Osteocyte (in vitro differentiated cells): ENCODE results near the gene SMTN. TPM values are rescaled to one million over a fixed set of nuclear protein-coding genes. Genes with fewer than 3 reads are reported as not detected.
"Not testable (repeated sequence)": the region's sequence is repeated elsewhere in the genome, so short reads cannot be mapped to it uniquely, and the experiment has no call there.

Experiments
- DNase-seq: peaks from one replicate; pipeline ENCODE4 v3.0.0; 2021; ENCODE audit warnings: mixed read lengths; ENCODE audit not compliant: unreplicated experiment; ENCODE audit errors: extremely low spot score
- H3K27ac Mint-ChIP-seq: one replicate; pipeline ENCODE4 v1.8.0; 2021; ENCODE audit warnings: mild to moderate bottlenecking, mixed read lengths; ENCODE audit not compliant: unreplicated experiment
- H3K27me3 Mint-ChIP-seq: one replicate; pipeline ENCODE4 v1.8.0; 2021; ENCODE audit warnings: mixed read lengths; ENCODE audit not compliant: unreplicated experiment
- H3K36me3 Mint-ChIP-seq: one replicate; pipeline ENCODE4 v1.8.0; 2021; ENCODE audit warnings: mixed read lengths; ENCODE audit not compliant: unreplicated experiment
- H3K4me1 Mint-ChIP-seq: one replicate; pipeline ENCODE4 v1.8.0; 2021; ENCODE audit warnings: mixed read lengths; ENCODE audit not compliant: unreplicated experiment
- H3K4me3 Mint-ChIP-seq: one replicate; pipeline ENCODE4 v1.8.0; 2021; ENCODE audit warnings: mild to moderate bottlenecking, moderate library complexity, mixed read lengths; ENCODE audit not compliant: unreplicated experiment
- H3K9me3 Mint-ChIP-seq: one replicate; pipeline ENCODE4 v1.8.0; 2021; ENCODE audit warnings: mixed read lengths; ENCODE audit not compliant: unreplicated experiment
- total RNA-seq: library from RNA; stranded (reverse); gene quantifications from 2 replicates; pipeline ENCODE4 v1.2.1, GENCODE V29; 2021
- TF ChIP-seq, protein P1 (sequence below): fragments of 200-600 bp; sonication (generic); IDR thresholded peaks from 2 replicates; pipeline ENCODE4 v1.5.0; 2021; ENCODE audit warnings: antibody characterized with exemption, mild to moderate bottlenecking, moderate library complexity

SMTN gene
- total RNA-seq, 1 donor from 2014 or later: 27.2 TPM

DNA sequence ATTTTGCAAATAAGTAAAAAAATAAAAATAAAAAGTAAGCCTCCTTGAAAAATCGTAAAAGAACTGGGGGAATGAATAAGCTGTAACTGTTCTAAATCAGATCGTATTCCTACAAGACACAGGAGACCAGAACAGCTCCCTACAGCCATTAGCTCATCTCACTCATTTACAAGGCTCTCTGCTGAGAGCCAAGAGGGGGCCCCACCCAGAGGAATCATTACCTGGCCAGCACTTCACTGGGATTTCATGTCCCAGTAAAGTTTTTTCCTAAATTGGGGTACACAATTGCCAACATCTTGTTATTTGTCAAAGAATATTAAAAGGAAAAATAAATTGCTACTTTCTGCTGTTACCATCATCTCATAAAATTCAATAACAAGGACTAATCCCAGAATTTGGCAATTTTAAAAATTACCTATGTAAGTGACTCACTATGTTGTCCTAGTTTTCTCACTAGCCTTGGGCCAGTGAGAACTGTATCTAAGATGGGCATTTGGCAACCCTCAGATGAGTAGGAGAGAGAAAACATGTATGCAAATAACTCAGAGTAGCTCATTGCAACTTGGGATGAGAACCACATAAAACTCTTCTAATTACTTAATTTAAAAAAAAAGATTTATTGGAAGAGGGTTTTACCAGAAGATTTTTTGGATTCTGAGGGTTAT is 18.4 kb upstream of the SMTN start:
- peaks cover 3% of the 10 kb centered on the region for H3K27me3 Mint-ChIP-seq
- no peak for DNase-seq
- no peaks in the 10 kb centered on the region for H3K4me1 Mint-ChIP-seq
- H3K27ac Mint-ChIP-seq: no peak overlapping the region
- TF ChIP-seq, protein P1, sequence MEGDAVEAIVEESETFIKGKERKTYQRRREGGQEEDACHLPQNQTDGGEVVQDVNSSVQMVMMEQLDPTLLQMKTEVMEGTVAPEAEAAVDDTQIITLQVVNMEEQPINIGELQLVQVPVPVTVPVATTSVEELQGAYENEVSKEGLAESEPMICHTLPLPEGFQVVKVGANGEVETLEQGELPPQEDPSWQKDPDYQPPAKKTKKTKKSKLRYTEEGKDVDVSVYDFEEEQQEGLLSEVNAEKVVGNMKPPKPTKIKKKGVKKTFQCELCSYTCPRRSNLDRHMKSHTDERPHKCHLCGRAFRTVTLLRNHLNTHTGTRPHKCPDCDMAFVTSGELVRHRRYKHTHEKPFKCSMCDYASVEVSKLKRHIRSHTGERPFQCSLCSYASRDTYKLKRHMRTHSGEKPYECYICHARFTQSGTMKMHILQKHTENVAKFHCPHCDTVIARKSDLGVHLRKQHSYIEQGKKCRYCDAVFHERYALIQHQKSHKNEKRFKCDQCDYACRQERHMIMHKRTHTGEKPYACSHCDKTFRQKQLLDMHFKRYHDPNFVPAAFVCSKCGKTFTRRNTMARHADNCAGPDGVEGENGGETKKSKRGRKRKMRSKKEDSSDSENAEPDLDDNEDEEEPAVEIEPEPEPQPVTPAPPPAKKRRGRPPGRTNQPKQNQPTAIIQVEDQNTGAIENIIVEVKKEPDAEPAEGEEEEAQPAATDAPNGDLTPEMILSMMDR: no peak
- no peak overlapping the region for H3K4me3 Mint-ChIP-seq
- H3K36me3 Mint-ChIP-seq: no peaks in the 10 kb centered on the region
- no peaks in the 10 kb centered on the region for H3K9me3 Mint-ChIP-seq

DNA sequence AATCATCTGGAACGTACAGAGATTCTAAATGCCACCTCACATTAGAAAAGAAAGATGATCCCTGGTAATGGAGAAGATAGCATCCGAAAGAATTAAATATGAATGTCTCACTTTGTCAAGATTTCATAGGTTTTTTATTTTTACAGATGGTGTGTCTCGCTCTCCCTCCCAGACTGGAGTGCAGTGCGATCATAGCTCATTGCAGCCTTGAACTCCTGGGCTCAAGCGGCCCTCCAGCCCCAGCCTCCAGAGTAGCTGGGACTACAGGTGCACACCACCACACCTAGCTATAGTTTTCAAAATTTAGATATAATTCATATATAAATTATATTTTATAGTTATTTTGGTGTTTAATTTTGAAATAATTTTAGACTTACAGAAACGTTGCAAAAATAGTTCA is 16.7 kb upstream of the SMTN start:
- peaks cover 8% of the 10 kb centered on the region for H3K27me3 Mint-ChIP-seq
- H3K9me3 Mint-ChIP-seq: no peaks in the 10 kb centered on the region
- H3K4me1 Mint-ChIP-seq: no peaks in the 10 kb centered on the region
- no peak overlapping the region for H3K27ac Mint-ChIP-seq
- no peaks in the 10 kb centered on the region for H3K36me3 Mint-ChIP-seq
- H3K4me3 Mint-ChIP-seq: no peak overlapping the region
- TF ChIP-seq, protein P1: no peak
- DNase-seq: no peak

DNA sequence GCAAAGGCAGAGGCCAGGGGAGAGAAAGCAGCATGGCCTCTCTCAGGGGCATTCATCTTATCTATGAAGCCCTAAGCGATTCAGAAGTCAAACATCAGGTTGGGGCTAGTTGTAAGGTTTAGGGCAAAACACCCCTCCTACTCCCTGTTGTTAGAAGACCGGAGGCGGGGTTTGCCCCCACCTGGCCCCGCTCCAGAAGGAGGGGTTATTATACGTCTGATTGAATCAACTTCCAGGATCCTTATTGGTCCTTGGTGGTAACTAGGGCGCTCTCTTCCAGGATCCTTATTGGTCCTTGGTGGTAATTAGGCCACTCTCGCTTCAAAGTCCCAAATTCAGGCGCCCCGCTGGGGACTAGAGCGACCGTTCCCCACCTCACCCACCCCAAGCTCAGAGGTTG is 12.1 kb upstream of the SMTN start:
- TF ChIP-seq, protein P1: no peak
- no peaks in the 10 kb centered on the region for H3K9me3 Mint-ChIP-seq
- H3K36me3 Mint-ChIP-seq: no peaks in the 10 kb centered on the region
- no peaks in the 10 kb centered on the region for H3K4me1 Mint-ChIP-seq
- H3K27me3 Mint-ChIP-seq: peaks cover 5% of the 10 kb centered on the region
- H3K4me3 Mint-ChIP-seq: no peak overlapping the region
- no peak overlapping the region for H3K27ac Mint-ChIP-seq
- no peak for DNase-seq

DNA sequence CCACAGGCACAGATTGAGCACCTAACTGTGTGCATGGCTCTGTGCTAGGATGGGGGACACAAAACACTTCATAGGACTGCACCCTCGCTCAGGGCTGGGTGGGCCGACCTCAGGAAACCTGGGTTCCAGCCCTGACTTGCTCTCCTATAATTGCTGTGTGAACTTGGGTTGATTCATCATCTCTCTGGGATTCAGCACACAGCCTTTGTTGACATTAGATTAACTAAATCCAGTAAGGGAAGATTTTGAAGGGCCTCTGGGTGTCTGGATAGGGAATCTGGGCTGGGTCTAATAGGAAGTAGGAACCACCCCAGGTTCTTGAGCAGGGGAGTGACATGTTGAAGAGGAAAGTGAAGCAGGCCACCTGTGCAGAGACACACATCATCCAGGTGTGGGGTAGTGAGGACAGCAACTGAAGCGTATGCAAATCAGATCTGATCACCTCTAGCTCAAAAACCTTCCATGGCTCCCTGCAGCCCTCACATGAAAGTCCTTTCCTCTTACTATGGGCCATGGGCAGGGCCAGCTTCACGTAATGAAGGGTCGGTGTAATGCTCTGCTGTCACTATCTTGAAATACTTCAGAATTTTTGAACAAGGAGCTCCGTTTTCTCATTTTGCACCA is 11.3 kb upstream of the SMTN start:
- not testable (repeated sequence) for H3K4me3 Mint-ChIP-seq, H3K36me3 Mint-ChIP-seq, H3K4me1 Mint-ChIP-seq, H3K27ac Mint-ChIP-seq, DNase-seq, H3K27me3 Mint-ChIP-seq, H3K9me3 Mint-ChIP-seq

DNA sequence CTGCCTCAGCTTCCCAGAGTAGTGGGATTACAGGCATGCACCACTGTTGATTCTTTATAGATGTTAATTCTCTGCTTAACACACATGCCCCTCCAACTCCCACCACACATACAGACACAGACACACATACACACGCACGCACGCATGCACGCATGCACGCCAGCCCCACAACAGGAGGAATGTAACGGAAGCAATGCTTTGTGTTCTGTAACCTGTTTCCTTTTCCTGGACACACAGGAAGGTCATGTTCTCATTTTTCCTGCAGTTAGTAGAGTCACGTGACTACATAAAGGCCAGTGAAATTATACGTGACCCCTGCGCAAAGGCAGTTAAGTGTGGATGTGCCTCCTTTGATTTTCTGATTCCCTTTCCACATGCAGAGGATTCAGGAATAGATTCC is 8.0 kb upstream of the SMTN start:
- H3K27ac Mint-ChIP-seq, H3K4me3 Mint-ChIP-seq, H3K4me1 Mint-ChIP-seq, H3K36me3 Mint-ChIP-seq, H3K9me3 Mint-ChIP-seq, DNase-seq, H3K27me3 Mint-ChIP-seq: not testable (repeated sequence)

DNA sequence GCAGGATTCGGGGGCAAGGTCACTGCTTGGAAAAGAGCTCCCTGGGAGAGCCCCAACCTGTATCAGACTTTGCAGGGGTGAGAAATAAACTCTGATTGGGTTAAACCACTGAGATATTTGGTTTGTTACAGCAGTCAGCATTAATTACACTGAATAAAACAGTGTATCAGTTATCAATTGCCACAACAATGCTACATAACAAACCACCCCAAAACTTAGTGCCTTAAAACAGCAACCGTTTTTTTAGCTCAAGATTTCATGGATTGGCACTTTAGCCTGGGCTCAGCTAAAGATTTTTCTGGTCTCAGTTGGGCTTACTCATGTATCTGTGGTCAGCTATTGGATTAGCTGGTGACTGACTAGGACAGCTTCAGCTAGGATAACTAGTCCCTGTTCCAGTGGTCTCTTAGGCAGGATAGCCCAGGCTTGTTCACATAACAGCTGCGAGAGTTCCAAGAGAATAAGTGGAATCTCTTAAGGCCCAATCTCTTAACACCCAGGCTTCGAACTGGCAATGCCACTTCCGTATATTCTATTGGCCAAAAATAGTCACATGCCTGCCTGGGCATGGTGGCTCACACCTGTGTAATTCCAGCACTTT is 7.5 kb upstream of the SMTN start:
- not testable (repeated sequence) for H3K4me3 Mint-ChIP-seq, H3K9me3 Mint-ChIP-seq, H3K36me3 Mint-ChIP-seq, H3K27me3 Mint-ChIP-seq, DNase-seq, H3K4me1 Mint-ChIP-seq, H3K27ac Mint-ChIP-seq
